NCI-H2107 treated with DMSO at 0.1 percent for 48 hours (cell line): ENCODE data around the gene SZT2.
A peak's percentile ranks its signal among the peaks of the same experiment; 100 is the strongest.
"Not testable (repeated sequence)": the region's sequence is repeated elsewhere in the genome, so short reads cannot be mapped to it uniquely, and the experiment has no call there.

ENCODE experiments used
- DNase-seq: peaks from one replicate; lab custom pipeline; 2025; ENCODE audit not compliant: unreplicated experiment; lab: John Stamatoyannopoulos, UW

SZT2 gene

GRCh38 chr1:43360616-43361015 lies 29.1 kb upstream of the SZT2 start:
- DNase-seq = no peak

DNA sequence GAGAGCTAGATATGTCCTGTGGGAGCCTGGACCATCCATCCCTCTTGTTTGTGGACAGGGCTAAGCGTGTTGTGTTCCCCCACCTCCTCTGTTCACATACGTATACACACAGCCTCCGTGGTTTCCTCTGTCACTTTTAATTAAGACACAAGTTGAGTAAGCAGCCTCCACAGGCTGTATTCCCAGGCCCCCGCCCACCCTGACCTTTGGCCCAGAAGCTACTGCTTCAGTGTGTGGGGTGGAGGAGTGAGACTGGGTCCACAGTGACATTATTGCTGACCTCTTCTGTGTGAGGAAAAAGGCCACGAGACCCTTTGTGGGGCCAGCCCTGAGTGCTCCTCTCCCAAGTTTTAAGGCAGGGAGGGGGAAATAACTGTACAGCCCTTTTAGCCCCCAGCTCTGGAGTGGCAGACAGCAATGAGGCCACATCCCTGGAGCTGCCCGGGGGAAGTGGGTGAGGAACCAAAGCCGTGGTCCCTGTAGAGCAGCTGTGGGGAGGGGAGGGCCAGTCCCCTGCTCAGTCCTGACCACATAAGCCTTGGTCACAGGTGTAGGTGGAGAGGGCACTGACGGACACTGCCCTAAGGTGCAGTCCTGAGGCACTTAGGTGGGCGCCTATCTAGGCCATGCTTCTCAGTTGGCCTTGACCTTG lies 26.3 kb upstream of the SZT2 start:
- DNase-seq = no peak

GRCh38 chr1:43363935-43364525 lies 25.7 kb upstream of the SZT2 start:
- DNase-seq = no peak

- no peak for DNase-seq
These were observed 24.0 kb upstream of the SZT2 start for GRCh38 chr1:43365678-43366077.

- no peak for DNase-seq
These were observed 23.5 kb upstream of the SZT2 start for GRCh38 chr1:43366179-43366578.

- no peak for DNase-seq
These were observed 23.1 kb upstream of the SZT2 start for GRCh38 chr1:43366601-43367025.

DNA sequence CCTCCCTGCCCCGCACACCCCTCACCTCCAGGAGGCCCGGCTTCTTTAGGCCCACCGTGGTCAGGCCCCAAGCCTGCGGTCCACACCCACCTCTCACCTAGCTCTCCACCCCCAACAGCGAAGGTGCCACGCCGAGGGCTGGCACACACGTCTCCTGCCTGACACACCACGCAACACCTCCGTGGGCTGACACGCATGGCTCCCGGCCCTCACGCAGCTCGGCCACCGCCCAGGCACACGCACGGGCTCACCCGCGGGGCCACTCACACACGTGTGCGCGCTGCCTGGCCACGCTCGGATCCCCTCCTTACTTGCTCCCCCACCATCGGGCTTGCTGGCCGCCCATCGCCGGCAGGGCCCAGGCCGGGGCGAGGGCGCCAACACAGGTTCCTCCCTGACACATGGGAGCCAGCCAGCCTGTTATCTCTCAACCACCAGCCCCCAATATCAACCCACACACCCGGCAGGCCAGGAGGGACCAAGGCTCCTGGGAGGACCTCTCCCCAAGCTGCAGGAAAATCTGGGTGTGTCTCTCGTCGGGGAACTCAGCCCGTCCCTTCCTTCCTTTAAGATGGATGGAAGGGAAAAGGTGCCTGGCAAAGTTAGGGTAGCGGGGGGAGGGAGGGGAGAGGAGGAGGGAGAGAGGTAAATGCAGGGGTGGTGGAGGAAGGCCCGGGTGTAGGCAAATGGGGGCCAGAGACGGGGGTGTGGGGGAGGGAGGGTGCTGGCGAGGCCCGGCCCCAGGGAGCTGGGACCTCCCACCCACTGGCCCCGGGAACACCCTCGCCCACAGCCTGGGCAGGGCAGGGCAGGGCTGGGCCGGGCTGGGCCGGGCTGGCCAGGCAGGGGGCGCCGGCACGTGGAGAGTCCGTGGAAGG lies 22.4 kb upstream of the SZT2 start:
- DNase-seq = no peak

GRCh38 chr1:43367904-43368645 lies 21.6 kb upstream of the SZT2 start, which contains the start of gene ELOVL1:
Gene ELOVL1, minus strand, starts transcription at chr1:43368011. Its CDS starts 2,402 bp downstream, at chr1:43365609.
- peak; percentile 68 for DNase-seq

DNA sequence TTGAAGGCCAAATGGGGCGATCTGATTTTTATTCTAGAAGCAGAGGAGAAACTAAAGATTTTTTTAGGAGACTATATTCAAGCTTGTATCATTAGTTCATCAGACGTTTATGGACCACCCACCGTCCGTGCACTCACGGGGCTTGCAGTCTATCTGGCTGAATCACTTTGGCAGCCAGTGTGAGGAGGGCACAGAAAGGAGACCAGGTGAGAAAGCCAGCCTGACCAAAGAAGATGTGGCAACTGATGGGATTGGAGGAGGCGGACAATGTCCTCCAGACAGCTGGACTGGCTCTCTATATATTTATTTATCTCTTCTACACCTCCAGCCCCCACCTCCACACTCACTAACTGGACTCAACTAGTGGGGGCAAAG lies 21.1 kb upstream of the SZT2 start:
- no peak for DNase-seq

DNA sequence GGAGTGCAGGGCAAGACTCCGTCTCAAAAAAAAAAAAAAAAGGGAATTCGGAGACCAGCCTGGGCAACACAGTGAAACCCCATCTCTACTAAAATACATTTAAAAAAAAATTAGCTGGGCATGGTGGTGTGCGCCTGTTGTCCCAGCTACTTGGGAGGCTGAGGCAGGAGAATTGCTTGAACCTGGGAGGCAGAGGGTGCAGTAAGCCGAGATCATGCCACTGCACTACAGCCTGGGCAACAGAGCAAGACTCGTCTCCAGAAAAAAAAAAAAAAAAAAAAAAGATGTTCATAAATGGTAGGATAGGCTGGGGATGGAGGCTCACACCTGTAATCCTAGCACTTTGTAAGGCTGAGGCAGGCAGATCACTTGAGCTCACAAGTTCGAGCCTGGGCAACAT lies 19.9 kb upstream of the SZT2 start:
- not testable (repeated sequence) for DNase-seq

DNA sequence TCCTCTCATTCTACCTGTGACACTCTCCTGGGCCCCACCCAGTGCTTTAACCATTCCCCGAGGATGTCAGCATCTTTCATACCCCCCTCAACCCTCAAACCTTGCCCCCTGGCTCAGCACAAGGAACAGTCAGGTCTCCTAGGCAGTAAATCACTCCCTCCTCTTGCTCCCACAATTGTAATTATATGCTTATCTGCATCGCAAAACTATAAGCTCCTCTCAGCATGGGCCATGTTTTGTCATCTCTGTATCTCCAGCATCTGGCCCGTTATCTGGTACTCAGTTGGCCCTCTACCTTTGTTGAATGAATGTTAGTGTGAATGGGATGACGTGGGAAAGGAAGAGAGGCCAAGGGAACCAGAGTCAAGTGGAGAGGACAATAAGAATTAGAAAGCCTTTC lies 19.1 kb upstream of the SZT2 start:
- no peak for DNase-seq

DNA sequence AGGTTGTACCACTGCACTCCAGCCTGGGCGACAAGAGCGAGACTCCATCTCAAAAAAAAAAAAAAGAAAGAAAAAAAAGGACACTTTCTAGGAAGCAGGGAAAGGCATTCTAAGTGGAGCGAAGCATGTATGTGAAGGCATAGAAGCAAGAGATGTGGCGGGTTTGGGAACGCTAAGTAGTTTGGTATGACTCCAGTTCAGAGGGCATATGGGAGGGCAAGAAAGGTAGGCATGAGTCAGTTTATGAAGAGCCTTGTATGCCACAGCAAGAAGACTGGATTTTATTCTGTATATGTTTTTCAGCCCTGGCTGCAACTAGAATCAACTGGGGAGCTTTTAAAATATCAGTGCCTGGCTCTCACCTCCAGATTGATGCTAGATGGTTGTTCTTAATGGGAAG lies 17.5 kb upstream of the SZT2 start:
- DNase-seq = no peak

GRCh38 chr1:43373066-43373940 lies 16.4 kb upstream of the SZT2 start:
- DNase-seq = no peak

- DNase-seq = no peak
These were observed 12.9 kb upstream of the SZT2 start for GRCh38 chr1:43376723-43377235.

- no peak for DNase-seq
These were observed 11.9 kb upstream of the SZT2 start for GRCh38 chr1:43377831-43378230.

DNA sequence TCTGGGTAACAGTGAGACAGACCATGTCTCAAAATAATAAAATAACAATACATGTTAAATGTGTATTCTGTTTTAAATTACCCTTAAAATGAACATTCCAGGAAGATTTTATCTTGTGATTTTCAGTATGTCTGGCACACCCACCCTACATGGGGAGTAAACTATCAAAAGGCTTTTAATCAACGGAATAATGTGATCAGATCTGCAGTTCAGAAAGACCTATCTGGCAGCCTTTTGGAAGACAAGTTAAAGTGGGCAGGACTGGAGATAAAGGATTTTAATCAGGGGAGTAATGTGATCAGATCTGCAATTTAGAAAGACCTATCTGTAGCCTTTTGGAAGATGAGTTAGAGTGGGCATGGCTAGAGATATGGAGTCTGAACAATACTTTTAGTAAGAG lies 10.2 kb upstream of the SZT2 start:
- DNase-seq = no peak

DNA sequence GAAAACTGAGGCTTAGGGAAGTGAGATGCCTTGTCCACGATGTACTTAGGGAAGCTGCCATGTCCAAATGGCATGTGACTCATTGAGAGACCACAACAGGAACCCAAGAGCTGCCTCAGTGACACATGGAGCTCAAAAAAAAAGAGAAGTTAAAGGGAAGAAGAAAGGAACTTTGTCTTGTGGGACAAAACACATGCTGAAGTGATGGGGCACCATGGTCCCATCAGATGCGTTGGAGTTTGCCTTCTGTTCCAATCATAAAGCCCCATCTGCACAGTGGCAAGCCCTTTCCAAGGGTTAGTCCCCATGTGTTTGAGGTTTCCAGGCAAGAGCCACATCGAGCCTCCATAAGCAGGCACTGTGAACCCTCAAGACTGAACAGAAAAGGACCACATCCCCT lies 8.1 kb upstream of the SZT2 start:
- DNase-seq = no peak

- DNase-seq = peak; percentile 58
These were observed 7.5 kb upstream of the SZT2 start for GRCh38 chr1:43382027-43382779.

GRCh38 chr1:43383449-43383848 lies 6.2 kb upstream of the SZT2 start:
- no peak for DNase-seq
